ENCODE measurements around the gene FBXO24. TPM values are rescaled to one million over a fixed set of nuclear protein-coding genes. Genes with fewer than 3 reads are reported as not detected.

FBXO24 gene
- total RNA-seq, 1 donor from 2014 or later: 0.46 TPM

DNA sequence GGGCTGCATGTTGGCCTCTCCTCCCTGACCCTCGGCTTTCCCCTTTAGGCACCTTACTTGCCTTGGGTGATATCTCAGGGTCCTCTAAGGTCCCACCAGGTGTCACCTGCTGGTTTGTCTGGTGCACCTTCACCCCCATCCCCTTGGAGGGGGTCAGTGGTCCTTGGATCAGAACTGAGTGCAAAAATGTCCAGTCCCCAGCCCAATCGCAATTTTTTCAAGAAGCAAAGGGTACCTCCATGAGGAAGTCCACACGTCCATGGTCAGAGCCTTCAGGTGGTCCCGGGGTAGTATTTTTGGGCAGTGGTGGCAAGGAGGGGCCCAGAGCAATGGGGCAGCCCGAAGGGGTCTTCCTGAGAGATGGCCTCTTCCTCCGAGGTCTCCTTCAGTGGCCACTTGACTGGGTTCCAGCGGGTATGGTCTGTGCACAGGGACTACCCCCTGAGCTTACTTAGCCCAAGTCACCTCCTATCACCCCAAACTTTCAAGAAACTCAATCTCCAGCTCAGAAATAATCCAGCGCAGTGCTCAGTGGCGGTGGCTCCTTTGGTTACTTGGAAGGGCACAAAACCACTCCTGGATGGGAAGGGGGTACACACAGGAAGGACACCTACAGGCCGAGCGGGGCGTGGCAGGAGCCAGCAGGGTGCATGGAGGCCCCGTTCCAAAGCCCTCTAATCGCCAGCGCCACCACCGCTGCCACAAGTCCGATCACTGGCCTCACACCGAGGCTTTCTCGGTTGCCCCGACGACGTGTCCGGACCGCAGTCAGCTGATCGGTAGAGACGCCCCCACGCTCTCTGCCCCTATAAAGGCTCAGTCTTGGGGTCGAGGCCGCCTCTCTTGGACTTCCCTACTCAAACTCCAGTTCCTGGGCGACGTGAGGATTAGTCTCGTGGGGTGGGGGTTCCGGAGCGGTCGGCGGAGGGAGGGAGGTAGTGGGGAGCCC, 17.0 kb upstream of the FBXO24 start:
- H3K27me3 Mint-ChIP-seq (ENCODE audit: unreplicated experiment): no peaks in the 10 kb centered on the region
- TF ChIP-seq, protein P1, sequence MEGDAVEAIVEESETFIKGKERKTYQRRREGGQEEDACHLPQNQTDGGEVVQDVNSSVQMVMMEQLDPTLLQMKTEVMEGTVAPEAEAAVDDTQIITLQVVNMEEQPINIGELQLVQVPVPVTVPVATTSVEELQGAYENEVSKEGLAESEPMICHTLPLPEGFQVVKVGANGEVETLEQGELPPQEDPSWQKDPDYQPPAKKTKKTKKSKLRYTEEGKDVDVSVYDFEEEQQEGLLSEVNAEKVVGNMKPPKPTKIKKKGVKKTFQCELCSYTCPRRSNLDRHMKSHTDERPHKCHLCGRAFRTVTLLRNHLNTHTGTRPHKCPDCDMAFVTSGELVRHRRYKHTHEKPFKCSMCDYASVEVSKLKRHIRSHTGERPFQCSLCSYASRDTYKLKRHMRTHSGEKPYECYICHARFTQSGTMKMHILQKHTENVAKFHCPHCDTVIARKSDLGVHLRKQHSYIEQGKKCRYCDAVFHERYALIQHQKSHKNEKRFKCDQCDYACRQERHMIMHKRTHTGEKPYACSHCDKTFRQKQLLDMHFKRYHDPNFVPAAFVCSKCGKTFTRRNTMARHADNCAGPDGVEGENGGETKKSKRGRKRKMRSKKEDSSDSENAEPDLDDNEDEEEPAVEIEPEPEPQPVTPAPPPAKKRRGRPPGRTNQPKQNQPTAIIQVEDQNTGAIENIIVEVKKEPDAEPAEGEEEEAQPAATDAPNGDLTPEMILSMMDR (IDR thresholded peaks at IDR 0.05): peak; percentile 29
- no peaks in the 10 kb centered on the region for H3K36me3 Mint-ChIP-seq (ENCODE audit: unreplicated experiment)
- H3K4me1 Mint-ChIP-seq (ENCODE audit: unreplicated experiment): peaks cover 17% of the 10 kb centered on the region
- DNase-seq (ENCODE audit: extremely low spot score, unreplicated experiment): no peak
- H3K9me3 Mint-ChIP-seq (ENCODE audit: unreplicated experiment): no peaks in the 10 kb centered on the region
- no peak overlapping the region for H3K4me3 Mint-ChIP-seq (ENCODE audit: unreplicated experiment)
- H3K27ac Mint-ChIP-seq (ENCODE audit: unreplicated experiment): no peak overlapping the region

DNA sequence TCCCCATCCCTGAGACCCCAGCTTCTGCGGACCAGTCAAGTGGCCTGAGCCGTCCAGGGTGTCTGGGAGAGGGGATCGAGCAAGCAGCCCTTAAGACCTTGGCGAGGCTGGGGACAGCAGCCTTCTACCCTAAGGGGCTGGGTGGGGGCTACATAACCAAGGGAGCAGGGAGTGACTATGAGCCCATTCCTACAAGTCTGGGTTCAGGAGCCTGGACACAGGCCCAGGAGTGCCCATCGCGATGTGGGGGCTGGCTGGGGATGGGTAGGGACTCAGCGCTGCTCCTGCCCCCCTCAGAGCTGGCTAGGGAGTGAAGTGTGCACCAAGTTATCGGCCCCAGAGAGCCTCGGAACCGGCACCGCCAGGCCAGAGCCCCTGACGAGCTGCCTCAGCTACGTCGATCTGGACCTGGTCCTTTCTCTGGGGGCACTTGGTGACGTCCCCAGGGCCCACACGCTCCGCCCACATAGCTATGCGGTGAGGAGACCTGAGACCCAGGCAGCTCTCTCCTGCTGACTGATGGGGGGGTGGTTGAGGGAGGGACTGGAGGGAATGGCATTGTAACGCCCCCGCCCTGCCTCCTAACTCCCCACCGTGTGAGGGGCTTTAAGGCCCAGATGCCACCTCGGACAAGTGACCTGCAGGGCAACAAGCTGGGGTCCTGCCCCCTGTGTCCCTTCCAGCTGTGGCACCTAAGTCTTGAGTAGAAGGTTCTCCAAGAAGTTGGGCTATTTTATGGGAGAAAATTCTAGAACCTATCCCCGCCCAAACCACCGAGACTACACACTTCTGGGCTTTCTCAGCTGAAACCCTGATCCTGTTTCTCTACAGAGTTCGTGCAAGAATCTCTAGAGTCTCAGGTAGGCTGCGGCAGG, 14.9 kb upstream of the FBXO24 start:
- Mint-ChIP-seq H3K36me3 (ENCODE audit: unreplicated experiment) (peaks cover 3% of the 10 kb centered on the region), H3K27me3 (ENCODE audit: unreplicated experiment) (no peaks in the 10 kb centered on the region), H3K9me3 (ENCODE audit: unreplicated experiment) (no peaks in the 10 kb centered on the region), H3K4me3 (ENCODE audit: unreplicated experiment) (no peak overlapping the region), H3K4me1 (ENCODE audit: unreplicated experiment) (peaks cover 17% of the 10 kb centered on the region), H3K27ac (ENCODE audit: unreplicated experiment) (no peak overlapping the region)
- no peak for DNase-seq (ENCODE audit: extremely low spot score, unreplicated experiment)
- TF ChIP-seq, protein P1 (IDR thresholded peaks at IDR 0.05): no peak

DNA sequence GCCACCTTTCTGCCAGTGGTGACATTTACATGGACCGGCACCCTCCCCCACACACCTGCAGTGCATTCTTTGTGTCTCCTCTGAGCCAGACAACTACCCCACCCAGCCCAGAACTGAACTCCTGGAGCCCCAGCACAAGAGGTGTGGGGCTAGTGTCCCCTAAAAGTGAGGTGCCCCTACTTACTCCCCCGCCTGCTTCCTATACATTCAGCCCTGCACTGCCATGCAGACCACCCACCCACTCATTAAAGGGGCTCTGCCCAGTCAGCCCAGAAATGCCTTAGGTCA, 14.4 kb upstream of the FBXO24 start:
- peaks cover 17% of the 10 kb centered on the region for H3K4me1 Mint-ChIP-seq (ENCODE audit: unreplicated experiment)

DNA sequence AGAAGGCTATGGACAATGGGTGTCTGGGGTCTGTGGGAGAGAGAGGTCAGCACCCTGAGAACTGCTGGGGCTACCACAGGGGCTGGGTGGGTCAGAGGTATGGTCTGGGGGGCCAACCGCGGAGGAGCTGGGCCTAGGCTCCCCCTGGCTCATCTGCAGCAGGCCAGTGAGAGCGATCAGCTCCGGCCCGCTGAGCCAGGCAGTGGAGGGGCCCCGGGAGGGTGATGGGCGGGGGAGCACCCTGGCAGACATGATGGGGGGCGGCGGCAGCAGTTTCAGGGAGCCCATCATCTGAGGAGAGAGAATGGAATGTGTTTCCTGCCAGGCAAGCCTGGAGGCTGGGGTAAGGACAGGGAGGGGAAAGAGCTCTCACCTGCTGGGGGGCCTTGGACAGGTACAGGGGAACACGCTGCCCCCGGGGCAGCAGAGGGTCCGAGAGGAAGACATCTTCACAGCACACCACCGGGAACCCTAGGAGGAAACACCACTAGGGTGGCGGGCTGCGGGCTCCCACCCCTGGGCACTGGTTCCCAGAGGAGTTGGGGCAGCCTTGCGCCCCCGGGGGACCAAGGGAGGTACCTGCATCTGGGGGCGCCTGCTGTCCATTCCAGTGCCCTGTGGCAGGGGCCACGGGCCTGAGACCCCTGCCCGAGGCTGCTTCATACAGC, 13.7 kb upstream of the FBXO24 start:
- Mint-ChIP-seq H3K4me3 (ENCODE audit: unreplicated experiment) (no peak overlapping the region), H3K27me3 (ENCODE audit: unreplicated experiment) (no peaks in the 10 kb centered on the region), H3K9me3 (ENCODE audit: unreplicated experiment) (no peaks in the 10 kb centered on the region), H3K4me1 (ENCODE audit: unreplicated experiment) (peaks cover 17% of the 10 kb centered on the region), H3K36me3 (ENCODE audit: unreplicated experiment) (peaks cover 7% of the 10 kb centered on the region), H3K27ac (ENCODE audit: unreplicated experiment) (no peak overlapping the region)
- DNase-seq (ENCODE audit: extremely low spot score, unreplicated experiment): no peak
- TF ChIP-seq, protein P1 (IDR thresholded peaks at IDR 0.05): no peak

More for the DNA sequence above, 14.4 kb upstream of the FBXO24 start:
- no peaks in the 10 kb centered on the region for H3K27me3 Mint-ChIP-seq (ENCODE audit: unreplicated experiment)
- no peak for DNase-seq (ENCODE audit: extremely low spot score, unreplicated experiment)
- peaks cover 7% of the 10 kb centered on the region for H3K36me3 Mint-ChIP-seq (ENCODE audit: unreplicated experiment)
- H3K27ac Mint-ChIP-seq (ENCODE audit: unreplicated experiment): no peak overlapping the region
- TF ChIP-seq, protein P1 (IDR thresholded peaks at IDR 0.05): no peak
- H3K9me3 Mint-ChIP-seq (ENCODE audit: unreplicated experiment): no peaks in the 10 kb centered on the region
- no peak overlapping the region for H3K4me3 Mint-ChIP-seq (ENCODE audit: unreplicated experiment)

Data from osteocyte (in vitro differentiated cells).